Stimulated activated CD8-positive, alpha-beta memory T cell treated with anti-CD3 and anti-CD28 coated beads, Interleukin-12 subunit alpha, Interleukin-12 subunit beta, amount 100 ng/mL, for 4 hours (primary cell): Measurements from ENCODE around the gene HSH2D.

ENCODE experiments used
- DNase-seq: peaks from one replicate; pipeline ENCODE4 v3.0.0-alpha.2; 2020; ENCODE audit warnings: low read depth

The HSH2D gene

GRCh38 chr19:16197622-16198369, 54.3 kb downstream of the HSH2D start, which contains the start of gene AP1M1:
TSS of gene AP1M1 (plus strand) at chr19:16197911. CDS start at chr19:16198027, 116 bp downstream.
- DNase-seq = peak; percentile 98

DNA sequence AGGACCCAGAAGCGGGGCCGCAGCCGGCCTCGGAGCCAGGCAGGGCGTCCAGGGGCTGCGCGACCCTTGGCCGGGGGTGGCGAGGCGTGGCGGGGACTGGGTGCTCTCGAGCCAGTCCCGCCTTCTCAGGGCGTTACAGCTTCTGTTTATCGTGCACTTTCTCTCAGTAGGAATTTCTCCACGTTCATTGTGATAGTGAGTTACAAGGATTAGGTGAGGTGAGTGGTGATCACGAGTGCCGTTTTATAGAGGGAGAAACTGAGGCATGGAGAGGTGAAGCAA, 54.8 kb downstream of the HSH2D start:
- DNase-seq = no peak

GRCh38 chr19:16199275-16199932, 55.9 kb downstream of the HSH2D start:
- no peak for DNase-seq

DNA sequence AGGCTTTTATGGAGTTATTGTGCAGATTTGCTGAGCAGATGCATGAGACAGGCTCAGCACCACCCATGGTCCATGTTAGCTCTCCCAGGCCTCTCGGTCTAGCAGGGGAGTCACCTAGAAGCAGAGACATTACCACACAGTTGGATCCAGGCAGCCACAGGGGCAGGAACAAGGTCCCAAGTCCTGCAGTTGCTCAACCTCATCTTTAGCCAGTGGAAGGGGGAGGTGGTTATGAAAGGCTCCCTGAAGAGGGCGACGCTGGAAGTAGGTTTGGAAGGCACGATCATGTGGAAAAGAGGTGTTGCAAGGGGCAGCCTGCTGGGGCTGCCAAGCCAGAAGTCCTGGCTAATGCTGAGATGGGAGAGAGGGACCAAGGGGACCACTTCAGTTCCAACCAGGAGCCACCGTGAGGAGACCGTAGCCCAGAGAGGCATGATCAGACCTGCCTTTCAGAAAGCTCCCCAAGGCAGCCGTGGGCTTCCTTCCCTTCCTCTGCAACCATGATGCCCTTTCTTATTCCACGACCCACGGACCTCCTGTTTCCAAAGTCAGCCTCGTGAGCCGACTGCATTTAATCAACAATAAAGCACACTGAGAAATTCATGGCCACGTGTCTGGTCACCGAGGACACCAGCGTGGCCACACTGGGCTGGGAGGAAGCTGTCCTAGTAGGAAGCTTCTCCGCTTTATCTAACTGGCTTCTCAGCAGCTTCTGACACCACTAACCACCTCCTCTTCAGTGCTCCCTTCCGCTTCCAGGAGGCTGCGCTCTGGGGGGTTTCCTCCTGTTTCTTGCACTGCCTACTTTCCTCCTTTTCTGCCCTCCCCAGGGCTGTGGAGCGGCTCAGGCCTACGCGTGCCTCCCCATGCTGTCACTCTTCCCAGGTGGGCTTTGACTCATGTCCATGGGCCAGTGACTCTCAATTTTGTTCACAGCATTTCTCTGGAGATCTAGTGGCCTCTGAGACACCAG, 56.8 kb downstream of the HSH2D start:
- no peak for DNase-seq

DNA sequence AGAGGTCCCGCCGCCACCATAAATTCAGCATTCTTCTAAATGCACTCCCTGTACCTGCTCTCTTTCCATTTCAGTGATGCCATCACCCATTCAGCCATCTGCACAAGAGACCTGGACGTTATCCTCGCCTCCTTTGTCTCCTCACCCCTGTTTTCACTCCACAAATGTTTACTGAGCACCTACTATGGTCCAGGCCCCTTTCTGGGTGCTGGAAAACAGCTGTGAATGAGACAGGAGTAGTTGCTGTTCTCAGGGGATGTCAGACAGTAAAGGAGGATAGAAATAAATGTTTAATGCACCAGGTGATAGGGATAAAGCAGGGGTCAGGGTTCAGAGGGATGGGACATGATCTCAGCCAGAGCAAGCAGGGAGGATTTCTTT, 57.5 kb downstream of the HSH2D start:
- no peak for DNase-seq

- DNase-seq = no peak
Measured at GRCh38 chr19:16202320-16203255, 59.1 kb downstream of the HSH2D start.

DNA sequence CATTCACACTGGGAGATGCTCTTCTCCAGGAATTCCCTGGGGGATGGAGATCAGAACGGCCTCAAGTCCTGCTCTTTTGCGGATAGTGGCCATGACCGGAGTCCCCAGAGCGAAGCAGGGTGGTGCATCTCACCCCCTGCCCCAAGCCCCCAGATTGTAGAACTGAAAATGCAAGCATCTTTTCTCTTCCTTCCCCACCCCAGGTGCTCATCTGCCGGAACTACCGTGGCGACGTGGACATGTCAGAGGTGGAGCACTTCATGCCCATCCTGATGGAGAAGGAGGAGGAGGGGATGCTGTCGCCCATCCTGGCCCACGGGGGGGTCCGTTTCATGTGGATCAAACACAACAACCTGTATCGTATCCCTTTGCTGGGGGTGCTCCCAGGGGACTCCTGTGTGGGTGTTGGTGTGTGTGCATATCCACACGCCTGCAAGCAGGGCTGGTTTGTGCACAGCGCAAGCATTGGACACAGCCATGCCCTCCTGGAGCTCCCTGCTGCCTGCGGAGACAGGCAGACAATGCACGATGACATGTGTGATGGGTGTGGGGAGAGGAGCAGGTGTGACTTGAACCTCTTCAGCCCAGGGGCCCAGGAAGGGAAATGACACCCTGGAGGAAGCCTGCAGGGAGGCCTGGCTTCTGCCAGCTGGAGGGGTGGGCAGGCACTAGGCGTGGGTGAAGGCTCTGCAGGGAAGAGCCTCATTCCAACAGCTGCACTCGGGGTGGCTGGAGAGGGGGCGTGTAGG, 59.9 kb downstream of the HSH2D start:
- no peak for DNase-seq

GRCh38 chr19:16204005-16204294, 60.5 kb downstream of the HSH2D start:
- no peak for DNase-seq

GRCh38 chr19:16205205-16206045, 61.9 kb downstream of the HSH2D start:
- no peak for DNase-seq

- no peak for DNase-seq
Measured at GRCh38 chr19:16206046-16206605, 62.6 kb downstream of the HSH2D start.

DNA sequence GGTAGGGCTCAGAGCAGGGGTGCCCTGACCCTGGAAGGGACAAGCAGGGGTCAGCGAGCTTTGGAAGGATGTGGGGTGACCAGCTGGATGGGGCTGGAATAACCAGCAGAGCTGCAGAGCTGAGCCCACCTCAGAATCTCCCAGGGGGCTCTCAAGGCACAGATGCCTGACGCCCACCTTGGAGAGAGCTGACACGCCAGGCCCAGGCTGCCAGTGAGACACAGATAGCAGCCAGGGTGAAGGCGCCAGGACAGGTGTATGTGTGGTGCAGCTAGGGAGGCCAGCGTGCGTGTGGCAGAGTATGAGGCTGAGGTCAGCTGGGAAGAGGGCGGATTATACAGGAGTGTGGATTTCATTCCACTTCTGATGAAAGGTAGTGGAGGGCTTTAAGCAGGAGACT, 63.2 kb downstream of the HSH2D start:
- no peak for DNase-seq

DNA sequence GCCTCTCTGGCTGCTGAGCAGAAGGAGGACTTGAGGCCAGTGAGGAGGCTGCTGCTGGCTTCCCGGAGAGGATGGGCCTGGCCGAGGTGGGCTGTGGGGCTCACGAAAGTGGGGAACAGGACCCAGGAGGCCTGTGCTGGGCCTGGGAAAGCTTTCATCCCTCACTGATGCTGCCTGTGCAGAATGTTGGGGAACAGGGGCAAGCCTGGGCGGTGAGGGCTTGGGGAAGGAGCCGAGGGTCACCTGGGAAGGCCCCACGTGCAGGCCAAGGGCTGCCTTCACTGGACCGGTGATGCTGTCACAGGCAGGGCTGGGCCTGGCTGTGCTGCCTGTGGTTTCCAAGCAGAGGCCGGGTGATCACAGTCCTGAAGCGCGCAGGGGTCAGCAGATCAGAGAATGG, 63.6 kb downstream of the HSH2D start:
- DNase-seq = no peak

- no peak for DNase-seq
Measured at GRCh38 chr19:16207490-16208025, 64.1 kb downstream of the HSH2D start.
